NCI-H446 treated with DMSO at 0.1 percent for 48 hours (cell line): ENCODE results near the gene PCK2.

Experiments used
- DNase-seq: peaks from one replicate; lab custom pipeline; 2025; lab: John Stamatoyannopoulos, UW

The PCK2 gene

DNA sequence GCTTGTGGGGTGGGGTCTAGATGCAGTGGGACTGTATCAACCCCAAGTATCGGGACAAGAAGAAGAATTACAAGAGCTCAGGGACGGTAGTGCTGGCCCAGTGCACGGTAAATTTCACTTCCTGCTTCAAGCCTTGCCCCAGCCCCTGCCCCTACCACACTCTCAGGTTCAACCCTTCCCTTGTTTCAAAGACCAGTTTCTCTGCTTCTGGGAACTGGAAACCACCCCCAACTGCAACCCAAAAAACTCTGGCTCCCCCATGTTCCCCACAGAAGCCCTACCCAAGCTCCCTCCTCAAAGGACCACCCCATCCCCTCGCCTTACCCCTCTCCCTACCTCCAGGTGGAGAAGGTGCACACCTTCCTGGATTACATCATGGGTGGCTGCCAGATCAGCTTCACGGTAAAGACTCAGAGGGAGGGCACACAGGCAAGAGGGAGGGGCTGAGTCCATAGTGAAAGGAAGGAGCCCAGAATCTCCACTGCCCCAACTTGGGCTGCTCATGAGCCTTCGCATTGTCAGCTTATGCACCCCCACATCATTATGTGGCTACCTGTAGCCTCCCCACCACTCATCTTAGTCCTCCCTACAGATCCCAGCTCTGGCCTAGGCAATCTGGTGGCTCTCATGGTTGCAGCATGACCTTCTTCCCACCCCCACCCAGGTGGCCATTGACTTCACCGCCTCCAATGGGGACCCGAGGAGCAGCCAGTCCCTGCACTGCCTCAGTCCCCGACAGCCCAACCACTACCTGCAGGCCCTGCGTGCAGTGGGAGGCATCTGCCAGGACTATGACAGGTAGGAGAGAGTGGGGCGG is 18.4 kb upstream of the PCK2 start:
- no peak for DNase-seq

DNA sequence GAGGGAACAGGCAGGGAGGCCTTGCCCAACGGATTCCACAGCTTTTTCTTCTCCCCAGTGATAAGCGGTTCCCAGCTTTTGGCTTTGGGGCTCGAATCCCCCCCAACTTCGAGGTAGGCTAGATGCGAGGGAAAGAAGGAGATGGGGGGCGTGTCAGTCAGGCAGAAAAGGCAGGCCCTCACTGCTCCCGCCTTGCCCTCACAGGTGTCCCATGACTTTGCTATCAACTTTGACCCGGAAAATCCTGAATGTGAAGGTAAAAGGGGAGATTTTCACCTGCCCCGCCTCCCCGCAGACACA is 17.9 kb upstream of the PCK2 start:
- DNase-seq = no peak

GRCh38 chr14:24077086-24077485 is 17.0 kb upstream of the PCK2 start:
- no peak for DNase-seq

GRCh38 chr14:24078146-24078545 is 16.0 kb upstream of the PCK2 start:
- DNase-seq = no peak

- DNase-seq = peak; percentile 96
Observed at GRCh38 chr14:24079491-24080141, 14.5 kb upstream of the PCK2 start.

DNA sequence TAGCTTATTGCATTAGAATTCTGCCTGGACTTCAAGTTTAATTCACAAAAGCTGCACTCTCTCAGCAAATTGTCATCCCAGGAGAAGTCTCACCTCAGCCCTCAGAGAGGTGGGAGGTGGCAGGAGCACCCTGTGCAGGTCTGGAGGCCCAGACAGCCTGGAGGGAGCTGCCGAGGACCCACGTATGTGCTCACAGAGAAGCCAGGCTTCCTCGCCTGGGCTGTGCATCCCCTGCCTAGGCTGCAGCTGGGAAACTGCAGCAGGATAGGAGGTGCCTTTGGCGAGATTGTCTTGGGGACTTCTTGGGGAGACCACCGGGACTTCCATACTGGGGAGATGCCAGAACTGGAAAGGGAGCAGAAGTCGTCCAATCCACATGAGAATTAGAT is 14.0 kb upstream of the PCK2 start:
- no peak for DNase-seq

DNA sequence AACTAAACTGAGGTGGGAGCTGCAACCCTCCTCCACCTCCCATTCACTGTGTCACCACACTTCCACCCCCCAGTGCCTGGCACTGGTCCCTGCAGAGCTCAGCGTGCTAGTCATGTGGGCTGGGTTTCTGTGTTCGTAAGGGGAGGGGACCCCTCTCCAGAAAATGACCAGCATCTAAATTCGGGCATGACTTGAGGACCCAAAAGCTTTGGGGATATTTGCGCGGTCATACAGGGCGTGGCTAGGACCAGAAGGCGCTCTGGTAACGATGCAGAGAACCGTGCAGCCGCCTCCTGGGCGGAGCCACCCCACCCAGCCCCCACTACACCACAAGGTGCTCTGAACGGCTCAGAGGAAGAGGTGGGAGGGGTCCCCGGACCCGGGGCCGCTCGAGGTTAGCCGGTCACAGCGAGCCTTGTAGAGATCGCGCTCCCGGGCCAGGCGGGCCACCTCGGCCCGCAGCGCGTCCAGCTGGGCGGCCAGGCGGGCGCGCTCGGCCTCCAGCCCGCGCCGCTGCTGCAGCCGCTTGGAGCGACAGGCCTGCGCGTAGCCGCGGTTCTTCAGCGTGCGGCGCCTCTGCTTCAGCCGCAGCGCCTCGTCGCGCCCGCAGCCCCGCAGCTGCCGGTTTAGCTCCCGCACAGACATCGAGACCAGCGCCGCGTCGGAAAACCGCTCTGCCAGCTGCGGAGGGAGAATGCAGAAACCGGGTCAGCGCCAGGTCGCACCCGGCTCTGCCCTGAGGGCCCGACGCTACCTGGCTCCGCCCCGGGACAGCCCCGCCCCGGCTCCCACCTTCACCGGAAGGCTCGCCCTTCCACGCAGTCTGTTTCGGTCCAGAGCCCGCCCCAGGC is 13.0 kb upstream of the PCK2 start:
- no peak for DNase-seq

DNA sequence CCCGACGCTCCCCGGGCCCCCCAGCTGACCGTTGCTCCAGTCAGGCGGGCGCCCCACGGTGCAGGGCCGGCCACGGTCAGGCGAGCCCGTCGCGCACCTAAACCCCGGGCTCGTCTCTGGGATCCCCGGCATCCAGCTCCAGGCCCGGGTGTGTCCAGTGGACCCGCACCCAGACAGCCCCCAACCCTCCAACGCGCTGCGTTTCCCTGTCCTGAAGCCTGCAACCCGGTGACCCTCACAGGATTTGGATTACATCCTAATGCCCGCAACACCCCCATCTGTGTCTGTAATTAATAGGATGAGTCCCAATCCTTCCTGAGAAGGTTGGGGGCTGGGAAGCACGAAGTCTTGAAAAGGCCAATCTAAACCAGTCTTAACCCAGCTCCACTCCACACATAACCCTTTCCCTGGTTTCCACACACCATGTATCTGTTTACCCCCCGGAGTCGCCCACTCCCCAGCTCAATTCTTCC is 12.3 kb upstream of the PCK2 start:
- no peak for DNase-seq

DNA sequence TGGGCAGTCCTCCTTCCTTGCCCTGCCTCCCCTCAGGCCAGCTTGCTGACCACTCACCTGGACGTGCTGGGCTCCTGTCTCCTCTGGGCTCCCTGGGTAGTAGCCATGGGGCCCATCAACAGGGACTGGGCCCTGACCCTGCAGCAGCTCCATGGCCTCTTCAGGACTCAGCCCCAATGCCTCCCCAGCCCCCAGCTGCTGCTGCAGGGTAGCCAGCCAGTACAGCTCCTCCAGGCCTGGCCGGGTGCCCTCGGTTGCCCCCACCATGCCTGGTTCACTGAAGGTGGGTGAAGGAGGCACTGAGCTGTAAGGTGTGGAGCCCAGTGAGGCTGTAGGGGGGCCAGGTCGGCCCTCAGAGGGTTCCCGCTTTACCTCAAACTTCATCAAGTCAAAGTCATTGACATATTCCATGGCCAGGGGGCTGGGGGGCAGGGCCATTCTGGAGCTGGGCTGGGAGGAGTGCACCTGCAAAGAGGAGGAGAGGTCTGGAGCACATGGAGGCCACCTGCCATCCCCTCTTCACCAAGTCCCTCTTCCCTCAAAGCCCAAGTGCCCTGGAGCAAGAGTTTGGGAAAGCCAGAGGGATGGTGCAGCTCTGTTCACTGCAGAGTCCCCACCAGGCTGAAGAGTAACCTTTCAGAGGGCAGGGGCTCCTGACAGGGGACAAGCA is 11.6 kb upstream of the PCK2 start:
- DNase-seq = no peak

GRCh38 chr14:24083462-24083861 is 10.6 kb upstream of the PCK2 start:
- DNase-seq = no peak

DNA sequence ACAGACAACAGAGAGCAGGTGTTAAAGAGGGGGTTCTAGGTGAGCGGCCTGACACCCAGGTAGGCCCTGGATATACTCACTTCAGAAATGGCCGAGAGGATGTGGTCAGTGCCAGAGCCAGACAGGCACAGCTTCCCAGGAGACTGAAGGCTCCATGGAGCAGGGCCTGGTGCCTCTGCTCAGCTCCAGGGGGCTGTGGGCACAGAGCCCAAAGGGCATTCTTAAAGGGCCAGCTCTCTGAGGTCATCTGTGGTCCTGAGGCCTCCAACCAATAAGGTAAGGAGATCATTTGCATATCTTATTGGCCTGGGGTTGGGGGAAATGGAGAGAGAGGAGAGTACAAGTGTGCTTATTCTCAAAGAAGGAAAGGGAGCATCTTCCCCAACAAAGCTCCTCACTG is 9.7 kb upstream of the PCK2 start:
- DNase-seq = no peak

- DNase-seq = no peak
Observed at GRCh38 chr14:24085215-24085614, 8.9 kb upstream of the PCK2 start.

DNA sequence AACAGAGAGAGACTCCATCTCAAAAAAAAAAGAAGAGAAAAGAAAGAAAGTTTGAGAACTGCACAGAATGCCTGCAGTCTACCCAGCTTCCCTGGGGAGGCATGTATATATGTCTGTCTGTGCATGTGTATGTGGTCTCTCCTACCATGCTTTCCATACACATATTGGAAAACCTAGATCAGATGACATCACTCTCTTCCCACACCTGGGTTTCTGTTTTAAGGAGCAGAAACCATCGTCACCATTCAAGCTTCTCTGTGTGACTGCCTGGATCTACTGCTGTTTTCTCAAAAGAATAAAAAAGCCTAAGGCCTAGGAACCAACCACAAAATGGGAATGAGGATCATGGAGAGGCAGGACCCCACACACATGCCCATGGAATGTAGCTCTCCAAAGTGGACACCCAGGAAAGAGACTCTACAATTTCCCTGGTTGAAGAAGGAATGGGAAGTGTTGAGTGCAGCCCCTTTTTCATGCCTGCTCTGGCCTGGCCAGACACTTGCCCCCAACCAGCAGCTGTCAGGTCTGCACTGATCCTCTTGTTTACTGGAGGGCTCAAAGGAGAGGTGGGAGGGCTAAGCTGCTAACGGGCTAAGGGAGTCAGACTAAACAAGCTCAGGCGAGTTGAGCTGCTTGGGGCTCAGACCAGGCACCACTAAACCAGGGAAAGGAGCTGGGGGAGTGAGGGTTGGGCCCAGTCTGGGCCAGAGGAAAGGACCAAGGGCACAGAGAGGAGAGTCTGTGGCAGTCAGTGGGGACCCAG is 7.7 kb upstream of the PCK2 start:
- DNase-seq = no peak

DNA sequence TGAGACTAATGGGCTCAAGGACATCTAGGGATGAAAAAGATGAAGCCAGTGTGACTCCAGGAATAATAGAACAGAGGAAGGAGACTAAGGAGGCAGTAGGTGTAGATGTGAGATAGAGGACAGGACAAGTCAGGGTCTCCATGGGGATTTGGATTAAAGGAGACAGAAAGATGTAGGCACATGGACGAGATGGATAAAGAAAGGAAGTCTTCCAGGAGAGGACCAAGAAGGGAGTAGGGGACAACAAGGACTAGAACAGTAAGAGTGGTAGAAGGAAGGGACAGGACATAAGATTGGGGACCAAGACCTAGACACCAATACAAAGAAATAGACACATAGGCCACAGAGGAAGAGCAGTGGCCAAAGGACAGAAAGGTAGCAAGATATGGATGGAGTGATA is 7.1 kb upstream of the PCK2 start:
- no peak for DNase-seq

DNA sequence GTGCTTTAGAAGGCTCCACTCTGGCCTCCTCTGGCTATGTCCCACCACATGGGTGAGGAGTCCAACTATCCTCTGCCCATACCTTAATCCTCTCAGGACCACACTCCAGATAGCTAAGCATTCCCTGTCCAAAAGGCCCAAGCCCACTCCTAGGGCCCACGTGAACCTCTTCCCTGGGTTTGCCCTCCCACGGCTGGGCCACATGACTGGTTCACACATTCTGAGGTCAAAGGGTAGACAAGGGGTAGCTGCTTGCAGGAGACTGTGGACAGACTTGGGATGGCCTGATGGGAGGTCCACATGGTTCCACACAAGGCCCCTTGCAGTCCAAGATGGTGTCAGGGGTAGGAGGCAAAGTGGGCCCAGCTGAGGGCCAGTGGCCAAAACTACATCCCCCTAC is 6.0 kb upstream of the PCK2 start:
- DNase-seq = no peak

GRCh38 chr14:24089890-24090289 is 4.2 kb upstream of the PCK2 start:
- DNase-seq = no peak

DNA sequence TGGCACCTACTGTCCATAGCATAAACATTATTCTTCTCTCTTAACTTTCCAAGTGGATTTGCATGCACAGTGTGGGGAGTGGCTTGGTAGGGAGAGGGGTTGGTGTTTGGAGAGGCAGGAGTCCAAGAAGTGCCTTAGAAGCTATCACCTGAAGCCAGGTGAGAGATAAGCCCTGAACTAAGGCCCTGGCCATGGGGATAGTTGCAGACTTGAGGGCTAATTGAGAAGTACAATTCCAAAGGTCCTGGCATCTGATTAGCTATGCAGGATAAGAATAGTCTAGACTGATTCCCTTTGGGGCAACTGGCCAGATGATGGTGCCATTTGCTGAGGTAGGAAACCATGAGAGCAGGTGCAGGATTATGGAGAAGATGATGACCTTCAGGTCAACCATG is 2.0 kb upstream of the PCK2 start:
- DNase-seq = no peak

GRCh38 chr14:24092505-24093206 is 1.5 kb upstream of the PCK2 start:
- no peak for DNase-seq

GRCh38 chr14:24093207-24093900 is 757 bp upstream of the PCK2 start:
- no peak for DNase-seq

GRCh38 chr14:24094841-24095270 is 745 bp downstream of the PCK2 start:
- no peak for DNase-seq
